GM12878 (cell line): Measurements from ENCODE around the gene MPHOSPH9. TPM values are rescaled to one million over a fixed set of nuclear protein-coding genes. Genes with fewer than 3 reads are reported as not detected.

ENCODE experiments used
- ATAC-seq: fragments of 200-7000 bp; cut with Tn5 transposase; 3 replicates; pipeline ENCODE4 v1.9.1; 2020; ENCODE audit warnings: mild to moderate bottlenecking, moderate library complexity
- BruUV-seq: library from RNA; stranded (reverse); fragments of 400-500 nt; replicated peaks from 2 replicates; lab custom pipeline; 2021; lab: Mats Ljungman, UMichigan
- CTCF ChIA-PET: fragments of 300-600 bp; sonication (Branson Sonifier 250); formaldehyde crosslinking; extraction: SDS; loops from one replicate; lab custom pipeline; 2021; ENCODE audit warnings: inconsistent platforms; lab: Yijun Ruan, JAX
- POLR2A ChIA-PET: fragments of 350-600 bp; formaldehyde crosslinking; extraction: SDS; loops from one replicate; lab custom pipeline; 2021; ENCODE audit warnings: inconsistent platforms; lab: Charles Lee
- RAD21 ChIA-PET: fragments of 300-600 bp; sonication (Branson Sonifier 250); formaldehyde crosslinking; loops from one replicate; lab custom pipeline; 2023; ENCODE audit warnings: antibody characterized with exemption; ENCODE audit not compliant: unreplicated experiment; lab: Charles Lee
- SMC1A ChIA-PET: fragments of 300-600 bp; sonication (Branson Sonifier 250); formaldehyde crosslinking; loops from one replicate; lab custom pipeline; 2023; ENCODE audit not compliant: unreplicated experiment, uncharacterized antibody; lab: Charles Lee
- DNase-seq: peaks from one replicate; pipeline ENCODE4 v3.0.0-alpha.2; 2011; ENCODE audit warnings: low read depth, low spot score
- FAIRE-seq: peaks from 3 replicates; lab custom pipeline; 2011; peaks lifted over from hg19 to GRCh38; lab: Jason Lieb, UNC
- H2AFZ ChIP-seq: 2 replicates; pipeline ENCODE4 v1.6.0; 2011; ENCODE audit warnings: low read depth, low read length, control low read depth; ENCODE audit not compliant: control insufficient read depth
- H3K27ac ChIP-seq: 2 replicates; pipeline ENCODE4 v1.5.1; 2011; ENCODE audit warnings: control low read depth; ENCODE audit not compliant: control insufficient read depth, insufficient read depth
- H3K27me3 ChIP-seq, 2 experiments: replicated peaks in 1 of 2; 2 replicates each; pipeline versions ENCODE4 v1.6.0 to v1.6.1; 2011; ENCODE audit warnings: low read length in 1 of 2; ENCODE audit not compliant: control insufficient read depth in 2 of 2, insufficient read depth in 2 of 2
- H3K36me3 ChIP-seq, 2 experiments: 2 replicates each; pipeline ENCODE4 v1.5.1; 2011; ENCODE audit warnings: low read length in 1 of 2; ENCODE audit not compliant: control insufficient read depth in 2 of 2, insufficient read depth in 2 of 2
- H3K4me1 ChIP-seq: 2 replicates; pipeline ENCODE4 v1.6.1; 2011; ENCODE audit warnings: mild to moderate bottlenecking, low read length, moderate library complexity, mixed read lengths; ENCODE audit not compliant: control insufficient read depth, insufficient read depth
- H3K4me2 ChIP-seq: 2 replicates; pipeline ENCODE4 v1.6.0; 2011; ENCODE audit warnings: control low read depth; ENCODE audit not compliant: control insufficient read depth, insufficient read depth
- H3K4me3 ChIP-seq: fragments of 200-600 bp; sonication (generic); 2 replicates; pipeline ENCODE4 v1.5.1; 2016
- H3K79me2 ChIP-seq: 2 replicates; pipeline ENCODE4 v1.6.0; 2011; ENCODE audit warnings: low read length; ENCODE audit not compliant: control insufficient read depth, insufficient read depth
- H3K9ac ChIP-seq: 2 replicates; pipeline ENCODE4 v1.8.0; 2011; ENCODE audit warnings: low read length, control low read depth, mixed read lengths; ENCODE audit not compliant: control insufficient read depth, insufficient read depth
- H3K9me3 ChIP-seq: replicated peaks from 3 replicates; pipeline ENCODE4 v1.5.1; 2011; ENCODE audit warnings: mild to moderate bottlenecking, low read length; ENCODE audit not compliant: control insufficient read depth, insufficient read depth
- H4K20me1 ChIP-seq: 2 replicates; pipeline ENCODE4 v1.6.0; 2011; ENCODE audit not compliant: control insufficient read depth, insufficient read depth
- DPF2 ChIP-seq: fragments of 450-650 bp; IDR thresholded peaks from 2 replicates; pipeline ENCODE4 v1.6.1; 2017; ENCODE audit warnings: mild to moderate bottlenecking
- E2F8 ChIP-seq: fragments of 450-650 bp; IDR thresholded peaks from 2 replicates; pipeline ENCODE4 v1.6.1; 2018; ENCODE audit warnings: mild to moderate bottlenecking, low read depth, moderate library complexity; ENCODE audit not compliant: partially characterized antibody
- EED ChIP-seq: sonication (generic); IDR thresholded peaks from 2 replicates; pipeline ENCODE4 v1.6.1; 2016; ENCODE audit warnings: antibody characterized with exemption, low read depth
- EGR1 ChIP-seq, 2 experiments: IDR thresholded peaks; 1 replicate in 1 of 2; 2 replicates in 1 of 2; pipeline ENCODE4 v1.6.1; 2011 to 2012; ENCODE audit warnings: low read depth in 2 of 2, low read length in 2 of 2, borderline replicate concordance in 1 of 2, mild to moderate bottlenecking in 1 of 2, moderate library complexity in 1 of 2
- IRF4 ChIP-seq: IDR thresholded peaks from 2 replicates; pipeline ENCODE4 v1.6.1; 2011; ENCODE audit warnings: low read depth, low read length
- KAT2A ChIP-seq: conservative IDR thresholded peaks from 2 replicates; pipeline ENCODE4 v1.6.1; 2011; ENCODE audit warnings: low read depth, low read length; ENCODE audit not compliant: control insufficient read depth
- KLF5 ChIP-seq: fragments of 450-650 bp; IDR thresholded peaks from 2 replicates; pipeline ENCODE4 v1.6.1; 2014; ENCODE audit warnings: mild to moderate bottlenecking; ENCODE audit not compliant: partially characterized antibody
- NFIC ChIP-seq: IDR thresholded peaks from 2 replicates; pipeline ENCODE4 v1.6.1; 2012; ENCODE audit warnings: low read depth, mild to moderate bottlenecking, inconsistent platforms, low read length, moderate library complexity
- NR2C1 ChIP-seq: fragments of 450-650 bp; IDR thresholded peaks from 2 replicates; pipeline ENCODE4 v1.6.1; 2017; ENCODE audit warnings: antibody characterized with exemption, mild to moderate bottlenecking, moderate library complexity
- NR2F1 ChIP-seq: fragments of 450-650 bp; conservative IDR thresholded peaks from 2 replicates; pipeline ENCODE4 v1.6.1; 2017; ENCODE audit warnings: mild to moderate bottlenecking
- POLR2A ChIP-seq: IDR thresholded peaks from 2 replicates; pipeline ENCODE4 v1.6.1; 2011; ENCODE audit warnings: low read depth, mild to moderate bottlenecking, low read length
- RAD21 ChIP-seq: IDR thresholded peaks from 2 replicates; pipeline ENCODE4 v1.6.1; 2011; ENCODE audit warnings: mild to moderate bottlenecking, low read depth, low read length, moderate library complexity; ENCODE audit not compliant: insufficient read depth
- REST ChIP-seq: IDR thresholded peaks from 2 replicates; pipeline ENCODE4 v1.6.1; 2012; ENCODE audit warnings: mild to moderate bottlenecking, low read depth, low read length
- SREBF1 ChIP-seq: IDR thresholded peaks from 2 replicates; pipeline ENCODE4 v1.6.1; 2012; ENCODE audit warnings: mild to moderate bottlenecking, low read length
- SREBF2 ChIP-seq: IDR thresholded peaks from 2 replicates; pipeline ENCODE4 v1.6.1; 2012; ENCODE audit warnings: mild to moderate bottlenecking, low read length
- TCF12 ChIP-seq: IDR thresholded peaks from 2 replicates; pipeline ENCODE4 v1.6.1; 2011; ENCODE audit warnings: low read depth, mild to moderate bottlenecking, low read length
- ZNF207 ChIP-seq: fragments of 450-650 bp; IDR thresholded peaks from 2 replicates; pipeline ENCODE4 v1.6.1; 2014; ENCODE audit warnings: antibody characterized with exemption, mild to moderate bottlenecking, borderline replicate concordance
- ZNF384 ChIP-seq: IDR thresholded peaks from 2 replicates; pipeline ENCODE4 v1.6.1; 2012; ENCODE audit warnings: low read depth, mild to moderate bottlenecking, low read length, improper control_type of control experiment, borderline replicate concordance
- WGBS: methylation state at CpG from one replicate; pipeline ENCODE4 v1.1.6; 2016; ENCODE audit warnings: low lambda C conversion rate; ENCODE audit not compliant: insufficient replicate concordance, insufficient coverage; ENCODE audit errors: missing lambda C conversion rate; 5-methylcytosine and 5-hydroxymethylcytosine counted together
- in situ Hi-C: fragments of 300-500 bp; cut with MboI; formaldehyde crosslinking; loops from 9 replicates; pipeline ENCODE4 v1.14.3; 2018; ENCODE audit warnings: mixed read lengths
- intact Hi-C: fragments of 100-400 bp; cut with micrococcal nuclease; formaldehyde crosslinking; loops from one replicate; pipeline ENCODE4 v1.14.2; 2022; ENCODE audit not compliant: unreplicated experiment
- polyA plus RNA-seq, 11 experiments: library from polyadenylated mRNA; depleted of rRNA in 4 of 11; unstranded in 6 of 11; stranded (reverse) in 5 of 11; fragments of >200 nt; fragmentation: Nextera tagmentation in 4 of 11; fragmentation: Illumina TruSeq in 1 of 11; extraction: Ambion mirVana in 4 of 11; extraction: Trizol in 1 of 11; gene quantifications; 1 replicate in 1 of 11; 2 replicates in 10 of 11; pipeline versions ENCODE4 v1.2.1 to v1.2.3, GENCODE V29; 2011 to 2016; ENCODE audit warnings: inconsistent platforms in 2 of 11, missing spikeins in 2 of 11, low read depth in 1 of 11
- total RNA-seq, 4 experiments: library from RNA; depleted of rRNA in 3 of 4; stranded (reverse); fragments of >200 nt in 3 of 4; fragmentation: Illumina TruSeq in 1 of 4; extraction: Trizol in 1 of 4; gene quantifications; 2 replicates each; pipeline versions ENCODE4 v1.2.1 to v1.2.3, GENCODE V29; 2013 to 2021
- TF ChIP-seq, protein P1 (sequence below): fragments of 450-650 bp; IDR thresholded peaks from 2 replicates; pipeline ENCODE4 v1.6.1; 2017; ENCODE audit warnings: mild to moderate bottlenecking

The MPHOSPH9 gene
- total and polyA plus RNA-seq, 10 of the 15 experiments (the other 5 are each of a cell fraction or from before 2014, with no cell fraction given) = 11.5 to 72.2 (median 45.7) TPM

DNA sequence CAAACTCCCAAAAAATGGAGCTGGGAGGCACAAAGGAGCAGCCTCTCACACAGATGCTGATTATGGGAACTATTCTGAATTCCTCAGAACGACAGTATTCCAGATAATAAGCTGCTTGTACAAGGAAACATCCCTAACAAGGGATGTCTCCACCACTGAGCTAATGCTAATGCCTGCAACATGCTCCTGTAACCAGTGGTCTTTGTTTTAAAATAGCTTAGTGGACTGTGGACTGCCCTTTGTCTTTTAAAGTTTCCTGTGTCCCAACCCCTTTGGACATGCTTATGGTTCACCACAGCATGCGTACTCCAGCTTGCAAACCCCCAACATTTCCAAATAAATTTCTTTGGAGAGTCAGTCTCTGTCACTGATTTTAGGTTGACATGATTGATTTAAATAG is 65.6 kb downstream of the MPHOSPH9 start:
- Histone ChIP-seq H3K27ac (no peak overlapping the region), H3K4me2 (no peak overlapping the region), H3K4me1 (0 out of 2 replicates have a peak, but pooled peaks cover 4% of the 10 kb centered on the region), H3K79me2 (no peaks in the 10 kb centered on the region), H3K9ac (no peak overlapping the region), H2AFZ (no peak overlapping the region), H3K4me3 (no peak overlapping the region), H3K27me3 (no peaks in the 10 kb centered on the region), H4K20me1 (no peaks in the 10 kb centered on the region), H3K36me3 (peaks cover 0 to 5% of the 10 kb centered on the region in 2 experiments; a peak in 2 of 4 replicates), H3K9me3 (no peaks in the 10 kb centered on the region)
- intact Hi-C loops (no loop called here), in situ Hi-C loops (no loop called here)
- 78% methylated on average over 2 of the region's 2 CpGs for WGBS
- POLR2A ChIA-PET = no interaction called here
- CTCF ChIA-PET = interaction anchor here (0.5 kb wide), 1 partner anchor 156 kb away, joined by 3 read pairs; no protein-coding TSS in a partner anchor
- ATAC-seq = no peak
- RAD21 ChIA-PET = no interaction called here
- SMC1A ChIA-PET = interaction anchor here (1.4 kb wide), 1 partner anchor 52 kb away, joined by 3 read pairs; no protein-coding TSS in a partner anchor
- DNase-seq = no peak
- FAIRE-seq = no peak
- no TSS peak for BruUV-seq
- TF ChIP-seq NFIC = no peak
- no peak for TF ChIP-seq NR2F1
- TF ChIP-seq E2F8 = no peak
- no peak for TF ChIP-seq EED
- no peak for TF ChIP-seq KAT2A
- TF ChIP-seq DPF2 = no peak
- no peak for TF ChIP-seq ZNF384
- TF ChIP-seq RAD21 = no peak
- TF ChIP-seq REST = no peak
- no peak for TF ChIP-seq KLF5
- no peak for TF ChIP-seq SREBF1
- TF ChIP-seq ZNF207 = no peak
- TF ChIP-seq SREBF2 = no peak
- TF ChIP-seq IRF4 = no peak
- TF ChIP-seq TCF12 = no peak
- TF ChIP-seq EGR1 (IDR thresholded peaks at IDR 0.05; ENCODE audit: borderline replicate concordance in 1 of 2, low read depth in 2 of 2, low read length in 2 of 2) = no peak
- TF ChIP-seq NR2C1 = no peak
- TF ChIP-seq, protein P1, sequence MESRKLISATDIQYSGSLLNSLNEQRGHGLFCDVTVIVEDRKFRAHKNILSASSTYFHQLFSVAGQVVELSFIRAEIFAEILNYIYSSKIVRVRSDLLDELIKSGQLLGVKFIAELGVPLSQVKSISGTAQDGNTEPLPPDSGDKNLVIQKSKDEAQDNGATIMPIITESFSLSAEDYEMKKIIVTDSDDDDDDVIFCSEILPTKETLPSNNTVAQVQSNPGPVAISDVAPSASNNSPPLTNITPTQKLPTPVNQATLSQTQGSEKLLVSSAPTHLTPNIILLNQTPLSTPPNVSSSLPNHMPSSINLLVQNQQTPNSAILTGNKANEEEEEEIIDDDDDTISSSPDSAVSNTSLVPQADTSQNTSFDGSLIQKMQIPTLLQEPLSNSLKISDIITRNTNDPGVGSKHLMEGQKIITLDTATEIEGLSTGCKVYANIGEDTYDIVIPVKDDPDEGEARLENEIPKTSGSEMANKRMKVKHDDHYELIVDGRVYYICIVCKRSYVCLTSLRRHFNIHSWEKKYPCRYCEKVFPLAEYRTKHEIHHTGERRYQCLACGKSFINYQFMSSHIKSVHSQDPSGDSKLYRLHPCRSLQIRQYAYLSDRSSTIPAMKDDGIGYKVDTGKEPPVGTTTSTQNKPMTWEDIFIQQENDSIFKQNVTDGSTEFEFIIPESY = no peak
- no peak for TF ChIP-seq POLR2A
